Cardiac fibroblast (primary cell): ENCODE measurements around the gene SLC35F3.
"Not testable (repeated sequence)": the region's sequence is repeated elsewhere in the genome, so short reads cannot be mapped to it uniquely, and the experiment has no call there.

Experiments
- DNase-seq, 2 donors: peaks; one replicate each; pipeline versions ENCODE4 v3.0.0 to v3.0.0-alpha.2; 2010; ENCODE audit warnings: low read depth in 2 of 2
- H3K4me3 ChIP-seq, 2 donors: replicated peaks in 1 of 2; 1 replicate in 1 of 2; 2 replicates in 1 of 2; pipeline ENCODE4 v1.5.1; 2011; ENCODE audit warnings: low read depth in 2 of 2, low read length in 2 of 2, mild to moderate bottlenecking in 2 of 2, moderate library complexity in 1 of 2
- TF ChIP-seq, protein P1 (sequence below): IDR thresholded peaks from one replicate; pipeline ENCODE4 v1.5.1; 2011; ENCODE audit warnings: low read depth, mild to moderate bottlenecking, low read length, inconsistent platforms

Gene SLC35F3

DNA sequence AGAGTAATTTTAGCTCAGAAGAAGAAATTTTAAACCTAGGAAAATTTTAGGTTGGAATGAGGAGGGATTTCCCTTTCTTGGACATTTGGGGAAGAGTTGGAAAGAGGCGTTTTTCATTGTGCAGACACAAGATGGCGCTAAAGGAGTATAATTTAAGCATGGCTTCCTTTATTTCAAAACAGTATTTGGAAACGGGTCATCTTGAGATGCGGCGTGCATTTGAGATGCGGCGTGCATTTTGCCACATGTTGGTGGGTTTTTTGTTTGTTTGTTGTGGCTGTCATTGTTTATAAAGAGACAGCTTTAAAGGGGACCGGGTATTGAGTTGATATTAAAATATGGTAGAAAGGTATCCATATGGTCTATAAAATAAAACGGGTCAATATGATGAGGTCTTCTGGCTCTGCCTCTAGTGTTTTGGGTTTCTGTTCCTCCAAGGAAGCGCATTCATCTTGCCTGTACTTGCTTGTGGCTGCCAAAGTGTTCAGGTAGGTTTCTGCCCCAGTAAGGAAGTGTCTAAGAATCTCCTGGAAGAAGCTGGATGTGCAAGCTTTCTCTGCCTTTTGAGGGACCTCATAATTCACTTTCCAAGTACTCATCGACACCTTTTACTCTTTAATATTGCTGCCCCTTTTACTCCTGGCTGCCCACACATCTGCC lies 210.3 kb downstream of the SLC35F3 start:
- no peak overlapping the region for H3K4me3 ChIP-seq
- peak; percentile 72 to 74 for DNase-seq
- TF ChIP-seq, protein P1, sequence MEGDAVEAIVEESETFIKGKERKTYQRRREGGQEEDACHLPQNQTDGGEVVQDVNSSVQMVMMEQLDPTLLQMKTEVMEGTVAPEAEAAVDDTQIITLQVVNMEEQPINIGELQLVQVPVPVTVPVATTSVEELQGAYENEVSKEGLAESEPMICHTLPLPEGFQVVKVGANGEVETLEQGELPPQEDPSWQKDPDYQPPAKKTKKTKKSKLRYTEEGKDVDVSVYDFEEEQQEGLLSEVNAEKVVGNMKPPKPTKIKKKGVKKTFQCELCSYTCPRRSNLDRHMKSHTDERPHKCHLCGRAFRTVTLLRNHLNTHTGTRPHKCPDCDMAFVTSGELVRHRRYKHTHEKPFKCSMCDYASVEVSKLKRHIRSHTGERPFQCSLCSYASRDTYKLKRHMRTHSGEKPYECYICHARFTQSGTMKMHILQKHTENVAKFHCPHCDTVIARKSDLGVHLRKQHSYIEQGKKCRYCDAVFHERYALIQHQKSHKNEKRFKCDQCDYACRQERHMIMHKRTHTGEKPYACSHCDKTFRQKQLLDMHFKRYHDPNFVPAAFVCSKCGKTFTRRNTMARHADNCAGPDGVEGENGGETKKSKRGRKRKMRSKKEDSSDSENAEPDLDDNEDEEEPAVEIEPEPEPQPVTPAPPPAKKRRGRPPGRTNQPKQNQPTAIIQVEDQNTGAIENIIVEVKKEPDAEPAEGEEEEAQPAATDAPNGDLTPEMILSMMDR = peak; percentile 58

DNA sequence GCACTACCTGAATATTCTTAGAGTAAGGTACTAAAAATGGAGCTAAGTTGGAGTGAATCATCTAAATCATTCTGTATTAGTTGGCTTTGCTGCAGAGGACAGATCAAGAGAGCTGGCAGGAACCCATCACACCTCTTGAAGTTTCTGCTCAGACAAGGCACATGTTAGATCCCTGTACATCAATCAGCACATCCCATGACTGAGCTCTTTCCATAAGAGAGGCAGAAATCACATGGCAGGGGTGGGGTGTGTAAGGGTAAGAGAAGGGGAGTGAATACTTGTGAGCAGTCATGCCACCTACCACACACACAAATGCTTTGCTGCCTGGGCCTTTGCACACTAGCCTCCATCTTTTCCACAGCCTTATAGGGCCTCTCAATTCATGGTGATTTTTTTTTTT lies 214.4 kb downstream of the SLC35F3 start:
- TF ChIP-seq, protein P1 = no peak
- no peak overlapping the region for H3K4me3 ChIP-seq
- no peak for DNase-seq

DNA sequence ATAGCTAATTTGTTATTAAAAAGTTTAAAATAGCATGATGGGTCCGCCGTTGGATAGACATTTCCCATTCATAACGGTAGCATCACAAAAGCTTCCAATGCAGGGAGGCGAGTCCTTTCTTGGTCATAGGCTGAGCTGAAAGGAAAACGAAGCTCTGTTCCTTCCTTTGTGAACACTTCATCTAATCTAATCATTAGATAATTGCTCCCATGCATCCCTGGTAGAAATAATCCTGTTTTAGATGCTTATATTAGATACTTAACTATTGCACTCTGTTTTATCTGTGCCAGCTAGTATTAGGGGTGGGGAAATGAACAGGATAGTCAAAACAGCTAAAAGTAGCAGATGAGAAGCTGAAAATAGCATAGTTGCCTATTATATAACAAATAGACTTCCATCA lies 215.0 kb downstream of the SLC35F3 start:
- H3K4me3 ChIP-seq = no peak overlapping the region
- no peak for DNase-seq
- TF ChIP-seq, protein P1 = no peak

DNA sequence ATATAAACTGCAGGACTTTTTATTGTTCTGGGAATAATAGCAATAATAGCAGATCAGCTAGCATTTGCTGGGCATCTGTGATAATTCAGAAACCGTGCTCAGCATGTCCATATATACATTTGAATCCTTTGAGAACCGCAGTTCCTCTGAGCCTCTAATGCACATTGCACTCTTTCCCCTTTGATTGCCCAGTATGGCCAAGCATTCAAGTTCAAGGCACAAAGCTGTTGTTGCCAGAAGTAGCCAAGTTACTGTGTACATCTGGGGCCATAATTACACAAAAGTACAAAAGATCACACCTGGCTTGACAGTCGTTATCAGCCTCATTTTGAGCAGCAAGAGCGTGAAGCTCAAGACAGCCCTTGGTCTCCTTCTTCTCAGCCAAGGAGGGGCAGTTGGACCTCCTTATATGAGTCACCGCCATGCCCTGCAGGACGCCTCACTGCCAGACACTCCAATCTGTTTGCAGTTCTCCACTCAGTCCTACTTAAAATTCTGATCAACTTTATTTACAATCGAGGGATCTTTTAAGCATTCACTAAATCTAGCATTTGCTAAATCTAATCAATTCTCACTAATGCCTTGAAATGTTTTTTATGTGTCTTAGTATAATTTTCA lies 216.0 kb downstream of the SLC35F3 start:
- TF ChIP-seq, protein P1 = no peak
- no peak for DNase-seq

DNA sequence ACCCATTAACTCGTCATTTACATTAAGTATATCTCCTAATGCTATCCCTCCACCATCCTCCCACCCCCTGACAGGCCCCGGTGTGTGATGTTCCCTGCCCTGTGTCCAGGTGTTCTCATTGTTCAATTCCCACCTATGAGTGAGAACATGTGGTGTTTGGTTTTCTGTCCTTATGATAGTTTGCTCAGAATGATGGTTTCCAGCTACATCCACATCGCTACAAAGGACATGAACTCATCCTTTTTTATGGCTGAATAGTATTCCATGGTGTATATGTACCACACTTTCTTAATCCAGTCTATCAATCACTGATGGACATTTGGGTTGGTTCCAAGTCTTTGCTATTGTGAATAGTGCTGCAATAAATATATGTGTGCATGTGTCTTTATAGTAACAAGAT lies 217.2 kb downstream of the SLC35F3 start:
- not testable (repeated sequence) for DNase-seq

More for the DNA sequence above, 216.0 kb downstream of the SLC35F3 start:
- no peak overlapping the region for H3K4me3 ChIP-seq

DNA sequence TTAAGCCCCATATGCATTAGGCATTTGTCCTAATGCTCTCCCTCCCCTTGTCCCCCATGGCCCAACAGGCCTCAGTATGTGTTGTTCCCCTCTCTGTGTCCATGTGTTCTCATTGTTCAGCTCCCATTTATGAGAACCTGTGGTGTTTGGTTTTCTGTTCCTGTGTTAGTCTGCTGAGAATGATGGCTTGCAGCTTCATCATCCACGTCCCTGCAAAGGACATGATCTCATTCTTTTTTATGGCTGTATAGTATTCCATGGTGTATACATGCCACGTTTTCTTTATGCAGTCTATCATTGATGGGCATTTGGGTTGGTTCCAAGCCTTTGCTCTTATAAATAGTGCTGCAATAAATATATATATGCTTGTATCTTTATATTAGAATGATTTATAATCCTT lies 218.1 kb downstream of the SLC35F3 start:
- H3K4me3 ChIP-seq, DNase-seq: not testable (repeated sequence)

More for the DNA sequence above, 217.2 kb downstream of the SLC35F3 start:
- H3K4me3 ChIP-seq = not testable (repeated sequence)

DNA sequence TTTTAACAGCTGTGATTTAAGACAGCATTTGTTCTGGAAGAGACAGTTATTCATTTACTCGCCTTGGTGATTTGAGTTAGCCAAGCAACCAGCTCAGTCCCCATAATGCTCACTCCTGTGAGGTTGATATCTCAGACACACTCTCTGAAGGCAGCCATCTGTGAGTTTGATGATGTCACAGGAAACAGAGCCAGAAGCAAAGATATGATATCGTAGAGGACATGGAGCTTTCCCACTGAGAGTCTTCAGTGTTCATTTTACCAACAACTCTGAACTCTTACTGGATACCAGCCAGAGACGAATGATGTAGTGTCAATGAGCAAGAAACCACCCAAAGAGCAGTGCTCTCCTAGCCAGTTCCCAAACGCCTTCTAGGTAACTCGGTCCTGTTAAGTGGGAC lies 219.4 kb downstream of the SLC35F3 start:
- DNase-seq = peak in 1 of 2 donors; percentile 32
- H3K4me3 ChIP-seq = no peak overlapping the region
- TF ChIP-seq, protein P1 = no peak

DNA sequence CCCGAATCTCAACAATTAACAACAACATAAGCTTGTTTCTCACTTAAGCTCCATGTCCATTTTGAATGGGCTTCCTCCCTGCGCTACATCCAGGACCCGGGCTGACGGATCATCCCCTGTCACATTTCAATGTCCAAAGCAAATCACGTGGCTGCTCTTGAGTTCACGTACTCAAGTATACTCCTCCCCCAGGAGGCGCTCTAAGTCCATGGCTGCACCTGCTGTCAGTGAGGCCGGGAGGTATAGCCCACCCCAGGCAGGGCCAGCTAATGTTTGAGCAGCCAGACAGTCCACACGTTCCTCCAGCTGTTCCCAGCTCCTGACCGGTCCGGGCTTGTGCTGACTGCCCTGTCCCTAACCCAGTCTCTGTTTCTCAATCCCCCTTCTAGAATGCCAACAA lies 220.8 kb downstream of the SLC35F3 start:
- H3K4me3 ChIP-seq = no peak overlapping the region
- DNase-seq = peak in 1 of 2 donors; percentile 27
- TF ChIP-seq, protein P1 = no peak
